GM19455 (cell line): ENCODE results near the gene NOC4L.

Experiments
- ATAC-seq: cut with Tn5 transposase; IDR thresholded peaks from one replicate; pipeline ENCODE4 v1.9.1; 2021; ENCODE audit not compliant: unreplicated experiment

NOC4L gene

GRCh38 chr12:132196038-132196872 is 52.0 kb downstream of the NOC4L start:
- no peak for ATAC-seq

DNA sequence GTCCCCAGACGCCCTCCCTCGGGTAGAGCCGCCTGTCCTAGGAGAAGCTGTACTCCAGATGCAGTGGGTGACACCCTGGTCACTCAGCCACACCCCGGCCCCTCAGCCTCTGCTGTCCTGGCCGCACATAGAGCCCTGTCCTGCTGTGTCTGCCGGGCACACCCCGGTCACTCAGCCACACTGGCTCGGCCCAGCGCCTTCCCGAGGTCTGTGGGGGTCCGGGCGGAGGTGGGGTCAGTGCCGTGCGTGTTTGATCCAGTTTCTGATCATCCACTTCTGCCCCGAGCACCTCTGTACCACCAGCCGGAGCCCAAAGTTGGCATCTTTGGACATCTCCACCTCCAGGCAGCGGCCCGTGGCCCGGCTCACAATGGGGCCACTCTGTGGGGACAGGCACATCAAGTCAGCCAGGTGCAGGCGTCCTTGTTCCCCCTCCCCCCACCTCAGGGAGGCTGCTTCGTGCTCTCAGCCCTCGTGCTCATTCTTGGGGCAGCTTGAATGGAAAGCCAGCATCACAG is 52.7 kb downstream of the NOC4L start:
- ATAC-seq, result no peak

- no peak for ATAC-seq
Measured at GRCh38 chr12:132197581-132198354, 53.5 kb downstream of the NOC4L start.

- no peak for ATAC-seq
Measured at GRCh38 chr12:132199101-132199500, 54.8 kb downstream of the NOC4L start.

- no peak for ATAC-seq
Measured at GRCh38 chr12:132199526-132200319, 55.5 kb downstream of the NOC4L start.

- ATAC-seq, result no peak
Measured at GRCh38 chr12:132200800-132201199, 56.5 kb downstream of the NOC4L start.

- no peak for ATAC-seq
Measured at GRCh38 chr12:132201391-132202120, 57.3 kb downstream of the NOC4L start.
